GM12878 (cell line): ENCODE measurements around the gene MIEN1. TPM values are rescaled to one million over a fixed set of nuclear protein-coding genes. Genes with fewer than 3 reads are reported as not detected.

Source experiments
- ATAC-seq: fragments of 200-7000 bp; cut with Tn5 transposase; 3 replicates; pipeline ENCODE4 v1.9.1; 2020; ENCODE audit warnings: mild to moderate bottlenecking, moderate library complexity
- BruUV-seq: library from RNA; stranded (reverse); fragments of 400-500 nt; replicated peaks from 2 replicates; lab custom pipeline; 2021; lab: Mats Ljungman, UMichigan
- CTCF ChIA-PET: fragments of 300-600 bp; sonication (Branson Sonifier 250); formaldehyde crosslinking; extraction: SDS; loops from one replicate; lab custom pipeline; 2021; ENCODE audit warnings: inconsistent platforms; lab: Yijun Ruan, JAX
- POLR2A ChIA-PET: fragments of 350-600 bp; formaldehyde crosslinking; extraction: SDS; loops from one replicate; lab custom pipeline; 2021; ENCODE audit warnings: inconsistent platforms; lab: Charles Lee
- RAD21 ChIA-PET: fragments of 300-600 bp; sonication (Branson Sonifier 250); formaldehyde crosslinking; loops from one replicate; lab custom pipeline; 2023; ENCODE audit warnings: antibody characterized with exemption; ENCODE audit not compliant: unreplicated experiment; lab: Charles Lee
- SMC1A ChIA-PET: fragments of 300-600 bp; sonication (Branson Sonifier 250); formaldehyde crosslinking; loops from one replicate; lab custom pipeline; 2023; ENCODE audit not compliant: unreplicated experiment, uncharacterized antibody; lab: Charles Lee
- DNase-seq: peaks from one replicate; pipeline ENCODE4 v3.0.0-alpha.2; 2011; ENCODE audit warnings: low read depth, low spot score
- FAIRE-seq: peaks from 3 replicates; lab custom pipeline; 2011; peaks lifted over from hg19 to GRCh38; lab: Jason Lieb, UNC
- H2AFZ ChIP-seq: 2 replicates; pipeline ENCODE4 v1.6.0; 2011; ENCODE audit warnings: low read depth, low read length, control low read depth; ENCODE audit not compliant: control insufficient read depth
- H3K27ac ChIP-seq: 2 replicates; pipeline ENCODE4 v1.5.1; 2011; ENCODE audit warnings: control low read depth; ENCODE audit not compliant: control insufficient read depth, insufficient read depth
- H3K27me3 ChIP-seq, 2 experiments: replicated peaks in 1 of 2; 2 replicates each; pipeline versions ENCODE4 v1.6.0 to v1.6.1; 2011; ENCODE audit warnings: low read length in 1 of 2; ENCODE audit not compliant: control insufficient read depth in 2 of 2, insufficient read depth in 2 of 2
- H3K36me3 ChIP-seq, 2 experiments: 2 replicates each; pipeline ENCODE4 v1.5.1; 2011; ENCODE audit warnings: low read length in 1 of 2; ENCODE audit not compliant: control insufficient read depth in 2 of 2, insufficient read depth in 2 of 2
- H3K4me1 ChIP-seq: 2 replicates; pipeline ENCODE4 v1.6.1; 2011; ENCODE audit warnings: mild to moderate bottlenecking, low read length, moderate library complexity, mixed read lengths; ENCODE audit not compliant: control insufficient read depth, insufficient read depth
- H3K4me2 ChIP-seq: 2 replicates; pipeline ENCODE4 v1.6.0; 2011; ENCODE audit warnings: control low read depth; ENCODE audit not compliant: control insufficient read depth, insufficient read depth
- H3K4me3 ChIP-seq: fragments of 200-600 bp; sonication (generic); 2 replicates; pipeline ENCODE4 v1.5.1; 2016
- H3K79me2 ChIP-seq: 2 replicates; pipeline ENCODE4 v1.6.0; 2011; ENCODE audit warnings: low read length; ENCODE audit not compliant: control insufficient read depth, insufficient read depth
- H3K9ac ChIP-seq: 2 replicates; pipeline ENCODE4 v1.8.0; 2011; ENCODE audit warnings: low read length, control low read depth, mixed read lengths; ENCODE audit not compliant: control insufficient read depth, insufficient read depth
- H3K9me3 ChIP-seq: replicated peaks from 3 replicates; pipeline ENCODE4 v1.5.1; 2011; ENCODE audit warnings: mild to moderate bottlenecking, low read length; ENCODE audit not compliant: control insufficient read depth, insufficient read depth
- H4K20me1 ChIP-seq: 2 replicates; pipeline ENCODE4 v1.6.0; 2011; ENCODE audit not compliant: control insufficient read depth, insufficient read depth
- BRCA1 ChIP-seq: IDR thresholded peaks from 2 replicates; pipeline ENCODE4 v1.6.1; 2011; ENCODE audit warnings: low read depth, low read length, improper control_type of control experiment
- CEBPZ ChIP-seq: fragments of 150-350 bp; IDR thresholded peaks from 2 replicates; pipeline ENCODE4 v1.6.1; 2016; ENCODE audit warnings: low read depth, low read length
- FOS ChIP-seq: IDR thresholded peaks from 3 replicates; pipeline ENCODE4 v1.6.1; 2011; ENCODE audit warnings: borderline replicate concordance; ENCODE audit not compliant: insufficient read length; ENCODE audit errors: extremely low read depth
- FOXM1 ChIP-seq: IDR thresholded peaks from 2 replicates; pipeline ENCODE4 v1.6.1; 2012; ENCODE audit warnings: low read depth, mild to moderate bottlenecking, inconsistent platforms, low read length, moderate library complexity
- IKZF1 ChIP-seq: fragments of 450-650 bp; conservative IDR thresholded peaks from 2 replicates; pipeline ENCODE4 v1.6.1; 2017; ENCODE audit warnings: antibody characterized with exemption, mild to moderate bottlenecking
- IKZF2 ChIP-seq, 2 experiments: fragments of 450-650 bp; IDR thresholded peaks; 2 replicates each; pipeline ENCODE4 v1.6.1; 2017; ENCODE audit warnings: mild to moderate bottlenecking in 2 of 2, moderate library complexity in 2 of 2
- LARP7 ChIP-seq: fragments of 450-650 bp; IDR thresholded peaks from 2 replicates; pipeline ENCODE4 v1.6.1; 2017; ENCODE audit warnings: mild to moderate bottlenecking
- NFXL1 ChIP-seq: fragments of 450-650 bp; IDR thresholded peaks from 2 replicates; pipeline ENCODE4 v1.6.1; 2017; ENCODE audit warnings: antibody characterized with exemption, mild to moderate bottlenecking, borderline replicate concordance
- PRDM15 ChIP-seq: fragments of 450-650 bp; formaldehyde crosslinking; IDR thresholded peaks from 2 replicates; pipeline ENCODE4 v1.4.0; 2020; ENCODE audit warnings: mild to moderate bottlenecking, moderate library complexity
- RBBP5 ChIP-seq: fragments of 200-600 bp; sonication (generic); conservative IDR thresholded peaks from 2 replicates; pipeline ENCODE4 v1.6.1; 2016
- RCOR1 ChIP-seq: conservative IDR thresholded peaks from 2 replicates; pipeline ENCODE4 v1.6.1; 2012; ENCODE audit warnings: low read depth, low read length, improper control_type of control experiment
- YY1 ChIP-seq: IDR thresholded peaks from 2 replicates; pipeline ENCODE4 v1.6.1; 2011; ENCODE audit warnings: low read depth, mild to moderate bottlenecking, low read length
- WGBS: methylation state at CpG from one replicate; pipeline ENCODE4 v1.1.6; 2016; ENCODE audit warnings: low lambda C conversion rate; ENCODE audit not compliant: insufficient replicate concordance, insufficient coverage; ENCODE audit errors: missing lambda C conversion rate; 5-methylcytosine and 5-hydroxymethylcytosine counted together
- in situ Hi-C: fragments of 300-500 bp; cut with MboI; formaldehyde crosslinking; loops from 9 replicates; pipeline ENCODE4 v1.14.3; 2018; ENCODE audit warnings: mixed read lengths
- intact Hi-C: fragments of 100-400 bp; cut with micrococcal nuclease; formaldehyde crosslinking; loops from one replicate; pipeline ENCODE4 v1.14.2; 2022; ENCODE audit not compliant: unreplicated experiment
- polyA plus RNA-seq, 11 experiments: library from polyadenylated mRNA; depleted of rRNA in 4 of 11; unstranded in 6 of 11; stranded (reverse) in 5 of 11; fragments of >200 nt; fragmentation: Nextera tagmentation in 4 of 11; fragmentation: Illumina TruSeq in 1 of 11; extraction: Ambion mirVana in 4 of 11; extraction: Trizol in 1 of 11; gene quantifications; 1 replicate in 1 of 11; 2 replicates in 10 of 11; pipeline versions ENCODE4 v1.2.1 to v1.2.3, GENCODE V29; 2011 to 2016; ENCODE audit warnings: inconsistent platforms in 2 of 11, missing spikeins in 2 of 11, low read depth in 1 of 11
- total RNA-seq, 4 experiments: library from RNA; depleted of rRNA in 3 of 4; stranded (reverse); fragments of >200 nt in 3 of 4; fragmentation: Illumina TruSeq in 1 of 4; extraction: Trizol in 1 of 4; gene quantifications; 2 replicates each; pipeline versions ENCODE4 v1.2.1 to v1.2.3, GENCODE V29; 2013 to 2021
- TF ChIP-seq, protein P1 (sequence below): fragments of 450-650 bp; formaldehyde crosslinking; IDR thresholded peaks from 2 replicates; pipeline ENCODE4 v1.4.0; 2022; ENCODE audit warnings: mild to moderate bottlenecking, moderate library complexity
- TF ChIP-seq, protein P2 (sequence below): IDR thresholded peaks from 2 replicates; pipeline ENCODE4 v1.6.1; 2012; ENCODE audit warnings: low read depth, low read length, improper control_type of control experiment

Gene MIEN1
- total and polyA plus RNA-seq, 10 of the 15 experiments (the other 5 are each of a cell fraction or from before 2014, with no cell fraction given): 24.9 to 89.1 (median 47.7) TPM

DNA sequence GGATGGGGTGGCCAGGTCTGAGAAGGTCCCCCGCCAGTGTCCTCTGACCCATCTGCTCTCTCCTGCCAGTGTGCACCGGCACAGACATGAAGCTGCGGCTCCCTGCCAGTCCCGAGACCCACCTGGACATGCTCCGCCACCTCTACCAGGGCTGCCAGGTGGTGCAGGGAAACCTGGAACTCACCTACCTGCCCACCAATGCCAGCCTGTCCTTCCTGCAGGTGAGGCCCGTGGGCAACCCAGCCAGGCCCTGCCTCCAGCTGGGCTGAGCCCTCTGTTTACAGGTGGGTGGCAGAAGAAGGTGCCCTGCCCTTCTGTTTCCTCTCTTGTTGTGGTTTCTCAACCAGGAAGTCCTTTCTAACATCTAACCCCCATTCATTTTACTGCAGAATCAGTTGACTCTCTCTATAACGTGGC is 23.4 kb downstream of the MIEN1 start:
- WGBS: 47% methylated on average over 7 of the region's 7 CpGs
- H3K9me3 ChIP-seq: no peaks in the 10 kb centered on the region
- ATAC-seq: no peak
- POLR2A ChIA-PET: no interaction called here
- H3K9ac ChIP-seq: no peak overlapping the region
- BruUV-seq: no TSS peak
- CTCF ChIA-PET: no interaction called here
- H3K36me3 ChIP-seq: no peaks in the 10 kb centered on the region
- no peak overlapping the region for H3K4me2 ChIP-seq
- H2AFZ ChIP-seq: no peak overlapping the region
- in situ Hi-C loops (no loop called here), intact Hi-C loops (no loop called here)
- SMC1A ChIA-PET: no interaction called here
- peaks cover 0 to 1% of the 10 kb centered on the region in 2 experiments; a peak in 1 of 4 replicates for H3K27me3 ChIP-seq
- H3K4me3 ChIP-seq: no peak overlapping the region
- no peak for DNase-seq
- peaks cover 11% of the 10 kb centered on the region for H3K4me1 ChIP-seq
- no peak overlapping the region for H3K27ac ChIP-seq
- no peaks in the 10 kb centered on the region for H4K20me1 ChIP-seq
- FAIRE-seq: no peak
- RAD21 ChIA-PET: no interaction called here
- no peaks in the 10 kb centered on the region for H3K79me2 ChIP-seq
- no peak for TF ChIP-seq LARP7
- no peak for TF ChIP-seq PRDM15 (CRISPR knock-in tag)
- TF ChIP-seq RCOR1: no peak
- TF ChIP-seq YY1: no peak
- no peak for TF ChIP-seq IKZF2 (IDR thresholded peaks at IDR 0.05)
- TF ChIP-seq CEBPZ: no peak
- TF ChIP-seq, protein P1, sequence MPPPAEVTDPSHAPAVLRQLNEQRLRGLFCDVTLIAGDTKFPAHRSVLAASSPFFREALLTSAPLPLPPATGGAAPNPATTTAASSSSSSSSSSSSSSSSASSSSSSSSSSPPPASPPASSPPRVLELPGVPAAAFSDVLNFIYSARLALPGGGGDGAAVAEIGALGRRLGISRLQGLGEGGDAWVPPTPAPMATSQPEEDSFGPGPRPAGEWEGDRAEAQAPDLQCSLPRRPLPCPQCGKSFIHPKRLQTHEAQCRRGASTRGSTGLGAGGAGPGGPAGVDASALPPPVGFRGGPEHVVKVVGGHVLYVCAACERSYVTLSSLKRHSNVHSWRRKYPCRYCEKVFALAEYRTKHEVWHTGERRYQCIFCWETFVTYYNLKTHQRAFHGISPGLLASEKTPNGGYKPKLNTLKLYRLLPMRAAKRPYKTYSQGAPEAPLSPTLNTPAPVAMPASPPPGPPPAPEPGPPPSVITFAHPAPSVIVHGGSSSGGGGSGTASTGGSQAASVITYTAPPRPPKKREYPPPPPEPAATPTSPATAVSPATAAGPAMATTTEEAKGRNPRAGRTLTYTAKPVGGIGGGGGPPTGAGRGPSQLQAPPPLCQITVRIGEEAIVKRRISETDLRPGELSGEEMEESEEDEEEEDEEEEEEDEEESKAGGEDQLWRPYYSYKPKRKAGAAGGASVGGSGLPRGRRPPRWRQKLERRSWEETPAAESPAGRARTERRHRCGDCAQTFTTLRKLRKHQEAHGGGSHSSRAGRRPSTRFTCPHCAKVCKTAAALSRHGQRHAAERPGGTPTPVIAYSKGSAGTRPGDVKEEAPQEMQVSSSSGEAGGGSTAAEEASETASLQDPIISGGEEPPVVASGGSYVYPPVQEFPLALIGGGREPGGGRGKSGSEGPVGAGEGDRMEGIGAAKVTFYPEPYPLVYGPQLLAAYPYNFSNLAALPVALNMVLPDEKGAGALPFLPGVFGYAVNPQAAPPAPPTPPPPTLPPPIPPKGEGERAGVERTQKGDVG (CRISPR knock-in tag): no peak
- TF ChIP-seq NFXL1: no peak
- TF ChIP-seq RBBP5: no peak
- no peak for TF ChIP-seq FOXM1
- no peak for TF ChIP-seq BRCA1
- TF ChIP-seq IKZF1: no peak
- TF ChIP-seq, protein P2, sequence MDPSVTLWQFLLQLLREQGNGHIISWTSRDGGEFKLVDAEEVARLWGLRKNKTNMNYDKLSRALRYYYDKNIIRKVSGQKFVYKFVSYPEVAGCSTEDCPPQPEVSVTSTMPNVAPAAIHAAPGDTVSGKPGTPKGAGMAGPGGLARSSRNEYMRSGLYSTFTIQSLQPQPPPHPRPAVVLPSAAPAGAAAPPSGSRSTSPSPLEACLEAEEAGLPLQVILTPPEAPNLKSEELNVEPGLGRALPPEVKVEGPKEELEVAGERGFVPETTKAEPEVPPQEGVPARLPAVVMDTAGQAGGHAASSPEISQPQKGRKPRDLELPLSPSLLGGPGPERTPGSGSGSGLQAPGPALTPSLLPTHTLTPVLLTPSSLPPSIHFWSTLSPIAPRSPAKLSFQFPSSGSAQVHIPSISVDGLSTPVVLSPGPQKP: no peak
- TF ChIP-seq FOS: no peak
